Skeletal muscle cell (primary cell): ENCODE measurements around the gene HPS3.
A peak's percentile ranks its signal among the peaks of the same experiment; 100 is the strongest.
"Not testable (repeated sequence)": the region's sequence is repeated elsewhere in the genome, so short reads cannot be mapped to it uniquely, and the experiment has no call there.

Source experiments
- DNase-seq: peaks from one replicate; pipeline ENCODE4 v3.0.0-alpha.2; 2010; ENCODE audit warnings: low read depth
- H3K4me3 ChIP-seq: 2 replicates; pipeline ENCODE4 v1.5.1; 2011; ENCODE audit warnings: low read depth, mild to moderate bottlenecking, control low read depth, low read length, moderate library complexity

Gene HPS3, protein sequence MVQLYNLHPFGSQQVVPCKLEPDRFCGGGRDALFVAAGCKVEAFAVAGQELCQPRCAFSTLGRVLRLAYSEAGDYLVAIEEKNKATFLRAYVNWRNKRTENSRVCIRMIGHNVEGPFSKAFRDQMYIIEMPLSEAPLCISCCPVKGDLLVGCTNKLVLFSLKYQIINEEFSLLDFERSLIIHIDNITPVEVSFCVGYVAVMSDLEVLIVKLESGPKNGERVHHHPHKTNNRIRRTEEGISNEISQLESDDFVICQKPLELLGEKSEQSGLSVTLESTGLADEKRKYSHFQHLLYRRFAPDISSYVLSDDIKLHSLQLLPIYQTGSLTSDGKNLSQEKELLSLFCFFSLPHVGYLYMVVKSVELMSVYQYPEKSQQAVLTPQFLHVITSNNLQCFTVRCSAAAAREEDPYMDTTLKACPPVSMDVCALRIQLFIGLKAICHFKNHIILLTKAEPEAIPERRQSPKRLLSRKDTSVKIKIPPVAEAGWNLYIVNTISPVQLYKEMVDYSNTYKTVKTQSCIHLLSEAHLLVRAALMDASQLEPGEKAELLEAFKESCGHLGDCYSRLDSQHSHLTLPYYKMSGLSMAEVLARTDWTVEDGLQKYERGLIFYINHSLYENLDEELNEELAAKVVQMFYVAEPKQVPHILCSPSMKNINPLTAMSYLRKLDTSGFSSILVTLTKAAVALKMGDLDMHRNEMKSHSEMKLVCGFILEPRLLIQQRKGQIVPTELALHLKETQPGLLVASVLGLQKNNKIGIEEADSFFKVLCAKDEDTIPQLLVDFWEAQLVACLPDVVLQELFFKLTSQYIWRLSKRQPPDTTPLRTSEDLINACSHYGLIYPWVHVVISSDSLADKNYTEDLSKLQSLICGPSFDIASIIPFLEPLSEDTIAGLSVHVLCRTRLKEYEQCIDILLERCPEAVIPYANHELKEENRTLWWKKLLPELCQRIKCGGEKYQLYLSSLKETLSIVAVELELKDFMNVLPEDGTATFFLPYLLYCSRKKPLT

GRCh38 chr3:149129326-149130205 lies at the start of gene HPS3:
TSS of gene HPS3 (plus strand) at chr3:149129638. CDS start at chr3:149129724, 86 bp downstream.
- peak; percentile 60 for DNase-seq
- H3K4me3 ChIP-seq, result peak within 1 kb of the TSS; percentile 80

DNA sequence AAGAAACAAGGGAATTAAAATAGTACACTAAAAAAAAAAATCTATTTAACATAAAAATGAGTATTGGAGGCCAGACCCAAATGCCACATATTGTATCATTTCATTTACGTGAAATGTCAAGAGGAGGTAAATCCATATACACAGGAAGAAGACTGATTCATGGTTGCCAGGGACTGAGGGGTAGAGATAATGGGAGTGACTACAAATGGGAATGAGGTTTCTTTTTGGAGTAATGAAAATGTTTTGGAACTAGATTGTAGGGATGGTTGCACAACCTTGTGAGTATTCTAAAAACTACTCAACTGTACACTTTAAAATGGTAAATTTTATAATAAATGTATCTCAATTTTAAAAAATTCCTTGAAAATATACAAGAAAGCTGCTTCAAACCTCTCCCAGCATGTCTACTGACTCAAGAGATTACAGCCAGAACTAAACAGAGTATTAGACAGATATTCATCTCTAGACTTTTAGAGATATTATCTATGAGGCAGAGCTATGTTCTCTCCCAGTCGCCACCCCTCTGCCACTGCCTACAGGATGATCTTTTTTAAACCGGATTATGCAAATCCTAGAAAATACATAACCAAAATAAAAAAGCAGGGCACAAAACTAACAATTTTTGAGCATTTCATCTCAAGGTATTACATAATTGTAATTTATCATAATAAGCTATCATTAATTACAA lies 49.3 kb upstream of the HPS3 start:
- no peak for DNase-seq
- H3K4me3 ChIP-seq, result no peak overlapping the region

- no peak for DNase-seq
- H3K4me3 ChIP-seq, result no peak overlapping the region
Measured at GRCh38 chr3:149080699-149081091, 48.7 kb upstream of the HPS3 start.

DNA sequence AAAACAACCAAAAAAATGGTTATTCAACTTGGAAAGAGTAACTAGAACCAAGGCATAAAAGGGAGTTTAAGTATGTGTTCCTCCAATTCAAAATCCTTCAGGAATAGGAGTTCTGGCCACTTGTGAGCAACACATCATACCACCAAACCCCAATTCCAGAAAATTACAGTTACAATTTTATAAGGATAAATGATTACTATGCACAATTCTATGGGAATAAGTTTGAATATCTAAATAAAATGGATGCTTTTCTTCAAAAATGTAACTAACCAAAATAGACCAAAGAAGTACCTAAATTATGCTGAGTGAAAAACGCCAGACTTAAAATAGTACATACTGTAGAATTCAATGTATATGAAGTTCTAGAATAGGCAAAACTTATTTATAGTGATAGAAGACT lies 47.7 kb upstream of the HPS3 start:
- DNase-seq, result no peak

DNA sequence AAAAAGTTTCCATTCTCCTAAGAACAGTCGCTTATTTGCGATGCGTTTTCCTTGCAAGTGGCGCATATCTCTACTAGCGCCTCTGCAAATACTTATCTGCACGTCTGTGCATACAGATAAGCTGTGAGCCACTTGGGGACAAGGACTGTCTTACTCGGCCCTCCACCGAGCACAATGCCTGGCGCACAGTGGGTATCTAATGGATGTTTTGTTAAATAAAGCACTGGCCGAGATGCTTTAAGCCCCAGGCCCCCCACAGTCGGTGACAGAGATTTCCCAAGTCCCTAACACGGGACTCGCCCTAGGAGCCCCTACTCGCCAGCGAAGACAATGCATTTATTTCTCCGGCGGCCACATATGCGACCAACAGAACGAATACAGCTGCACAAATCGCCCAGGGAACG lies 43.6 kb upstream of the HPS3 start:
- H3K4me3 ChIP-seq, result peak overlapping the region; percentile 85
- no peak for DNase-seq

More for the DNA sequence above, 47.7 kb upstream of the HPS3 start:
- H3K4me3 ChIP-seq, result no peak overlapping the region

- DNase-seq, result peak; percentile 97
Measured at GRCh38 chr3:149086232-149086988, 43.0 kb upstream of the HPS3 start, which contains the start of gene HLTF. TSS of gene HLTF (minus strand) at chr3:149086533. CDS start at chr3:149086336, 197 bp downstream.

GRCh38 chr3:149087208-149087607 lies 42.2 kb upstream of the HPS3 start:
- no peak for DNase-seq
- no peak overlapping the region for H3K4me3 ChIP-seq

More at GRCh38 chr3:149086232-149086988, 43.0 kb upstream of the HPS3 start, which contains the start of gene HLTF:
- peak within 1 kb of the TSS; percentile 85 for H3K4me3 ChIP-seq

DNA sequence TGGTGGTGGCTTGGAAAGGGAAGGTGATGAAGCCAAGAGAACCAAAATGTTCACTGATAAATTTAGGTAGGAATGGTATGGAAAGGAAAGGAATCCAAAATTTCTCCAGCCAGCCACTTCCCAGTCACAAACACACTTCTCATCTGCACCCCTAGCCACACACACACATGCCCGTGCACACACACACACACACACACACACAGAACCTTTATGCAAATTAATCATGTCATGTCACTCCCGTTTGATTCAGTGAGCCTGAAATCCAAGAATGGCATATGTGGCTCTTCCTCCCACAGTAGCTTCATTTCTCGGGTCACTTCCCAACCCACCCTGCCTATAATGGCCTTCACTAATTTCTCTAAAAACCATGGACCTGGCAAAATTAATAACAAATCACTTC lies 40.0 kb upstream of the HPS3 start:
- H3K4me3 ChIP-seq, result no peak overlapping the region
- no peak for DNase-seq

DNA sequence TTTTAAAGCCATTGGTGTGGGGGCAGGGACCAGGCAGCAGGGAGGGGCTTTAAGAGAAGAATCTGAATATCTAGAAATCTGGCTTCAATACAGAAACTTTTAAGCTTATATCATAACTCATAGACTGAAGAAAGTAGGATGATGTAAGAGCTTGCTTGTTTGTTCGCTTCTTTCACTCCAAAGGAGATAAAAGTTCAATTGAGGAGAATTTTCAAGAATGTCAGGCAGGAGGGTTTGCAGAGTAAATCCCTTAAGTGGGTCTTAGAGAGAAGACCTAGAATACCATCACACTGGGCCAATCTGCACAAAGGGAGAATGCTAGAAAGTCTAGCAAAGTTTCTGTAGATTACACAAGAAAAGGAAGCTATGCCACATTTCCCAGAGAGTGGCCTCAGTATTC lies 39.0 kb upstream of the HPS3 start:
- DNase-seq, result no peak
- H3K4me3 ChIP-seq, result no peak overlapping the region

- no peak for DNase-seq
- no peak overlapping the region for H3K4me3 ChIP-seq
Measured at GRCh38 chr3:149090907-149091306, 38.5 kb upstream of the HPS3 start.

DNA sequence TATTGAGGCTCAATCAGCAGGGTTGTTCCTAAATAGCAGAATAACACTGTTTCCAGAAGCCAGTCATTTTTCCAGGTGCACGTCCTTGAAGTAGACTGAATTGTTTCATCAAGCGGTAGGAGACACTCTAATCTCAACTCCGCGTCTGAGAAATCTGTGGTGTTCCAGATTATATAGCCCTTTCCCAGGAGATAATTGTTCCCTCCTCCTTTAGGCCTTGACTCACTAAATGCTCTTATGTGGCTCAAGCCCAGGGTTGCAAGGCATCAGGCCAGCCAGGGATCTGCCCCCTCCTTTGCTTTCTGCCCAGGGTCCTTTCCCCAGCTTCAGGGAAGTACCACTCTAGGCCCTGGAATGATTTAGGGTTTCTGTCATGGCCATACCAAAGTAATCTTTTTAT lies 37.5 kb upstream of the HPS3 start:
- no peak overlapping the region for H3K4me3 ChIP-seq
- no peak for DNase-seq

- DNase-seq, result no peak
- no peak overlapping the region for H3K4me3 ChIP-seq
Measured at GRCh38 chr3:149095487-149095886, 34.0 kb upstream of the HPS3 start.

DNA sequence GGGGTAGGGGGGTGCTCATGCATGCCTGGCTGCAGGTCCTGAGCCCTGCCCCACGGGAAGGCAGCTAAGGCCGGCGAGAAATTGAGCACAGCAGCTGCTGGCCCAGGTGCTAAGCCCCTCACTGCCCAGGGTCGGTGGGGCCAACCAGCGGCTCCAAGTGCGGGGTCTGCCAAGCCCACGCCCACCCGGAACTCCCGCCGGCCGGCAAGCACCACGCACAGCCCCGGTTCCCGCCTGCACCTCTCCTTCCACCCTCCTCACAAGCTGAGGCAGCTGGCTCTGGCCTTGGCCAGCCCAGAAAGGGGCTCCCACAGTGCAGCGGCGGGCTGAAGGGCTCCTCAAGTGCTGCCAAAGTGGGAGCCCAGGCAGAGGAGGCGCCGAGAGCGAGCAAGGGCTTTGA lies 31.5 kb upstream of the HPS3 start:
- not testable (repeated sequence) for H3K4me3 ChIP-seq

GRCh38 chr3:149101154-149101553 lies 28.3 kb upstream of the HPS3 start:
- DNase-seq, result no peak
- H3K4me3 ChIP-seq, result no peak overlapping the region

More for the DNA sequence above, 31.5 kb upstream of the HPS3 start:
- DNase-seq, result not testable (repeated sequence)

DNA sequence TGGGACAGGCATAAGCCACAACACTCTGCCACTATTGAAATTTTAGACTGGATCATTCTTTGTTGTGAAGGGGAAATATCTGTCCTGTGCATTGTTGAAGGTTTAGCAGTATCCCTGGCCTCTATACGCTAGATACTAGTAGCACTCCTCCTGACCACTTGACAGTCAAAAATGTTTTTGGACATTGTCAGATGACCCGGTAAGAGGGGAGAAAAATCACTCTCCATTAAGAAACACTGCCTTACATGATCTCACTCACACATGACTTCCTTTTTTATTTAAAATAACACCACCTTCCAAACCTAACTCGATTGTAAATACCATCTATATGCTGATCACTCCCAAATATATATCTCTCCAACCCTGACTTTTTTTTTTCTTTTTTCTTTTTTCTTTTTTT lies 27.8 kb upstream of the HPS3 start:
- no peak for DNase-seq
- H3K4me3 ChIP-seq, result no peak overlapping the region

DNA sequence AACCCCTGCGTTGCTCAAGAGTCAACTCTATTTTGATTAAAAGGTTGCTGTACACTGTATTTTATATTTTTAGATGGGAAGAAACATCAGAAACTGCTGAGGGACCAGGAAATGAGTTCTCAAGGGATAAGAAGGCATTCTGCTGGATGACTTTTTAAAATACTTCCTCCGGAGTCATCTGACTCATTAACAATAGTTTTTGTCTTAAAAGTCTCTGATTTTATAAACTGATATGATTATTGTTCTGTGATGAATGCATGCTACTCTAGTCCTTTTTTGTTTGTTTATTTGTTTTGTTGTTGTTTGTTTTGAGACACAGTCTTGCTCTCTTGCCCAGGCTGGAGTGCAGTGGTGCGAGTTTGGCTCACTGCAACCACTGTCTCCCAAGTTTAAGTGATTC lies 25.0 kb upstream of the HPS3 start:
- no peak overlapping the region for H3K4me3 ChIP-seq
- DNase-seq, result no peak

- DNase-seq, result no peak
- H3K4me3 ChIP-seq, result no peak overlapping the region
Measured at GRCh38 chr3:149114458-149114857, 15.0 kb upstream of the HPS3 start.

DNA sequence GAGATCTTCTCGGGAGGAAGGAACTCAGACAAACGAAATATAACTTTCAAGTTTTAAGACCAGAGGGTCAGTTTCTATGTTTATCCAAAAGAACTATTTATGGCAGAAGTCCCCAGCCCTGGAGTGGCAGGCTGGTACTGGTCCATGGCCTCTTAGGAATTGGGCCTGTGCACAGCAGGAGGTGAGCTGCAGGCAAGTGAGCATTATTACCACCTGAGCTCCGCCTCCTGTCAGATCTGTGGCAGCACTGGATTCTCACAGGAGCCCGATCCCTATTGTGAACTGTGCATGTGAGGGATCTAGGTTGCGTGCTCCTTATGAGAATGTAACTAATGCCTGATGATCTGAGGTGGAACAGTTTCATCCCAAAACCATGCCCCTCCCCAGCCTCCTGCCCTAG lies 14.3 kb upstream of the HPS3 start:
- H3K4me3 ChIP-seq, result no peak overlapping the region
- DNase-seq, result no peak
